ENCODE results near the gene CDK18. TPM values are rescaled to one million over a fixed set of nuclear protein-coding genes. Genes with fewer than 3 reads are reported as not detected.
"Not testable (repeated sequence)": the region's sequence is repeated elsewhere in the genome, so short reads cannot be mapped to it uniquely, and the experiment has no call there.

CDK18 gene
- total RNA-seq, 1 donor from 2014 or later, result 0.18 TPM

DNA sequence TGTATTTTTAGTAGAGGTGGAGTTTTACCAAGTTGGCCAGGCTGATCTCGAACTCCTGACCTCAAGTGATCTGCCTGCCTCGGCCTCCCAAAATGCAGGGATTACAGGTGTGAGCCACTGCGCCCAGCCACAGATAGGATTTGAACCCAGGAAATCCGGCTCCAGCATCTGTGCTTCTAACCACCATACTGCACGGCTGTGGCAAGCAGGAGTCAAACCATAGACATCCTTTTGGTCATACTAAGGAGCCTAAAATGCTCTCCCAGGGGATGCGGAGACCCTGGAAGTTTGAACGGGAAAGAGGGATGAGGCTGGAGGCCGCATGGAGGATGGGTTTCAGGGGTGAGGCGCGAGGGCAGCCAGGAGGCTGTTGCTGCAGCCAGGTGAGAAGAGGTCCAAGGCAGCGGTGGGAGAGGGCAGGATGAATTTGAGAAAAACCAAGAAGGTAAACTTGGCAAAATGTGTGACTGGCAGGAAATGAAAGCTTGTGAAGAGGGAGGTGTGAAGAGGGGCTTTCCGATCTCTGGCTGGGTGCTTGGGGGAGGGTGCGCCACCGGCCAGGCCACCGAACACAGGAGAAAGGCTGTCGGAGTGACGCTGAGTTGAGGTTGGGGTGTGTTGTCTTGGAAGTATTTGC lies 24.0 kb upstream of the CDK18 start:
- no peak for DNase-seq (ENCODE audit: extremely low read depth, low read depth, low spot score)

DNA sequence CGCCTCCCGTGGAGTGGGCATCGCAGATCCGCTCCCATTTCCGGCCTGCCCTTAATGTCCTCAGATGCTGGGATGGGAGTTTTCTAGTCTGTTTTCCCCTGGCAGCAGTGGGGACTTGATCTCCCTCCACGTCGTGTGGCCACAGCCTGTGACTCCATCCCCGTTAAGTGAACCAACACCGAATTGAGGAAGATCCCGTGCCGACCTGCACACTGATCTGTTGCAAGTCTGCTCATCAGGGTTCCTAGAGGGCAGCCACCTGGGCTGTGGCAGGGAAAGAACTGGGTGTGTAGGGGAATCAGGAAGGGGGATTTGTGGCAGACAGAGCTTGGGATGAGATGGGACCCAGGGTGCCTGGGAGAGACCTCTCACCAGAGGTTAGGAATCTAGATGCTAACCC lies 23.3 kb upstream of the CDK18 start:
- DNase-seq (ENCODE audit: extremely low read depth, low read depth, low spot score), result no peak

DNA sequence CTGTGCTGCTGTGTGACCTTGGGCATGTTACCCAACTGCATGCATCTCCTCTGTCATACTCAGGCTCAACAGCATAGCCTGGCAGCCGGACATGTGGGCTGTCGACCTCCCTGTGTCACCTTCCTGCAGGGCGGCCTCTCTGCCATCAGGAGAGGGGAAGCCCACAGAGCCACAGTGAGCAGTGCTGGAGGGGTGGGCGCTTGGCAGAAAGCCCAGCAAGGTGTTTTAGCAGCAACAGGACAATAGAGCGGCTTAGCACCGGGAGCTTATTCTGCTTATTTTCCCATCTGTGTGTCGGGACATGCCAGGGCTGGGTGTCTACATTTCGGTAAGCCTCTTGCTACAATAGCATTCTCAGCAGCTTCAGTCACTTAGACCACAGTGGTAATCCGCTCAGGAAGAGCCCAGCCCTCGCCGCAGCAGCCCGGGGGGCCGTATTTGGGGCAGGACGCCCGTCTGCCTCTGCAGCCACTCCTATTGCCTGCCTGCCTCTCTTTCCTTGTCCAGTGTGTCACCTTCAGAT lies 22.8 kb upstream of the CDK18 start:
- DNase-seq (ENCODE audit: extremely low read depth, low read depth, low spot score), result no peak

DNA sequence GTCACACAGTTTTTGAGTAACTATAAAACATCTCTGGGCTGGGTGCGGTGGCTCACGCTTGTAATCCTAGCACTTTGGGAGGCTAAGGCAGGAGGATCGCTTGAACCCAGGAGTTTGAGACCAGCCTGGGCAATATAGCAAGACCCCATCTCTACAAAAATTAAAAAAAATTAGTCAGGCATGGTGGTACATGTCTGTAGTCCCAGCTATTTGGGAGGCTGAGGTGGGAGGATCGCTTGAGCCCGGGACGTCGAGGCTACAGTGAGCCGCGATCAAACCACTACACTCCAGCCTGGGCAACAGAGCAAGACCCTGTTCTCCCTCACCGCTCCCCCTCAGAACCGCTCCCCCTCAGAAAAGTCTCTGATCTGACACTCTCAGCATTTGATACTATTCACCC lies 21.9 kb upstream of the CDK18 start:
- DNase-seq (ENCODE audit: extremely low read depth, low read depth, low spot score), result not testable (repeated sequence)

DNA sequence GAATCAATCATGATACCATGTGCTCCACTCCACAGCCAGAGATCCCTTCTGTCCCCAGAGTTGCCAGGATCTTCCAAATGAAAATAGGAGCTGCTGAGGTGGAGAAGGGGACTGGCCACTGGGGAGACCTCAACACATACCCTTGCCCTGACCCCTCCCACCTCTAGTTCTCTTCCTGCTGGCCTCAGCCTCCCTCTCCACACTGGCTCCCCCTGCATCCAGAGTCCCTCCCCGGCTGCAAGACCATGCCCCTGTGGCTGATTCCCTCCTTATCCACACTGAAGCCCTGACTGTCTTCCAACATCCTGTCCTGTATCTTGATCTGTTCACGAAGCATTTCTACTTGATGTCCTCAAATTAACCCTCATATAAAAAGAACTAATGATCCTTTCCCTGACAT lies 21.1 kb upstream of the CDK18 start:
- DNase-seq (ENCODE audit: extremely low read depth, low read depth, low spot score), result no peak

DNA sequence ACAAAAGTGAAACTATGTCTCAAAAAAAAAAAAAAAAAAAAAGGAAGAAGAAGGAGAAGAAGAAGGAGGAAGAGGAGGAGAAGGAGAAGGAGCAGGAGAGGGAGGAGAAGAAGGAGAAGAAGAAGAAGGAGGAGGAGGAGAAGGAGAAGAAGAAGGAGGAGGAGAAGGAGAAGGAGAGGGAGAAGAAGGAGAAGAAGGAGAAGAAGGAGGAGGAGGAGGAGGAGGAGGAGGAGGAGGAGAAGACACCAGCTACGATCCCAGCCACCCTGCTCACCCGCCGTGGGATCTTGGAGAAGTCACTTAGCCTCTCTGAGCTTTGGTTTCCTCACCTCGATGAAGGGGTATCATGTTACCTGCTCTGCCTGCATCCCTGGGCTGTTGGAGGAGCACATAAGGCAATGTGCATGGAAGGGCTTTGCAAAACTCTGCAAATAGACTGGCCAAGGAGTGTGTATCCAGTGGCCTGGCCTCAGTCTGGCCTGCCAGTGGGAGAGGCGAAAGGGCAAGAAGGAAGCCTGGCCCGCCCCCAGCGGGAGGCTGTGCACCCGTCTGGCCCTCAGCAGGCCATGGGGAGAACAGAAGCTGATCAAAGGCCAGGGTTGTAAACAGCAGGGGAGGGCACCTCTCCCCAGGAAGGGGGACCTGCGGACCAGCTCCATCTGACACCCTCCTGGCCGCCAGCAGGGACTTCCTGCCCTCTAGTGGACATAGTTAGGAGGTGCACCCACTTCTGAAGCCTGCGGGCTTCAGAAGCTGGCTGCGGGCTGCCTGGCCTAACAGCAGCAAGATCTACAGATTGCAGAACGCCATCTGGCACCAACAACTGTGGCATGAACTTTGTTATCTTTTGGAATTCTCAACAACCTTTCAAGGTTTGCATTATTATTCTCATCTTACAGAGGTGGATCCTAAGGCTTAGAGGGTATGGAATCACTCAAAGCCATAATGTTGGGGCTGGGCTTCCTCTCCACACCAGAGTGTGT lies 19.2 kb upstream of the CDK18 start:
- DNase-seq (ENCODE audit: extremely low read depth, low read depth, low spot score), result peak; percentile 12

DNA sequence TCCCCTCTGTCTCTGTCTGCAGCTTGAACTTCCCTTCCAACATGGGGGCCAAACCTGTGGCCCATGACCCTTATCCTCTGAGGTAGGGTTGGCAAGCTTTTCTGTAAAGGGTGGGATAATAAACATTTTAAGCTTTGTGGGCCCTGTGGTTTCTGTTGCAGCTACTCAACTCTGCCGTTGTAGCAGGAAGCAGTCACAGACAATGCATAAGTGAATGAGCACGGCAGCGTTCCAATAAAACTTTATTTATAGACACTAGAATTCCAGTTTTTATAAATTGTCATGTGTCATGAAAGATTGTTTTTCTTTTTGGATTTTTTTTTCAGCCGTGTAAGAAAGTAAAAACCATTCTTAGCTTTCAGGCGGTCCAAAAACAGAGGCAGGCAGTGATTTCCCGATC lies 18.2 kb upstream of the CDK18 start:
- no peak for DNase-seq (ENCODE audit: extremely low read depth, low read depth, low spot score)

DNA sequence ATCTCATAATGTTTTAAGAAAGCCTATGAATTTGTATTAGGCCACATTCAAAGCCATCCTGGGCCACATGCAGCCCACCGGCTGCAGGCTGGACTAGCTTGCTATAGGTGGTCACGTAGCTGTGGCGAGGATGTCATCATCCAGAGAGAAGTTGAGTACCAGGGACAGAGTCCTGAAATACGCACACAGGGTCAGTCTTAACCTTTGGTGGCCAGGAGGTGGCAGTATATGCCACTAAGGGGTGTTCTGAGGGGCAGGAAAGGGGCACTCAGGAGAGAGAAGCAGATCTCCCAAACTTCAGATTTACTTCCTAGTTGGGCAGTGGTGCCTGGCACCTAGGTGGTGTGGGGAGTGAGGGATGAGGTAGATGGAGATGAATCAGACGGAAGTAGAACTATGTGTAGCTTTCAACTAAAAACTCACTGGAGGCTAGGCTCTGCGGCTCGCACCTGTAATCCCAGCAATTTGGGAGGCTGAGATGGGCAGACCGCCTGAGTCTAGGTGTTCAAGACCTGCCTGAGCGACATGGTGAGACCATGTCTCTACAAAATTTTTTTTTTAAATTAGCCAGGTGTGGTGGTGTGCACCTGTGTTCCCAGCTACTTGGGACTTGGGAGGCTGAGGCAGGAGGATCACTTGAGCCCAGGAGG lies 16.3 kb upstream of the CDK18 start:
- DNase-seq (ENCODE audit: extremely low read depth, low read depth, low spot score), result peak; percentile 16

DNA sequence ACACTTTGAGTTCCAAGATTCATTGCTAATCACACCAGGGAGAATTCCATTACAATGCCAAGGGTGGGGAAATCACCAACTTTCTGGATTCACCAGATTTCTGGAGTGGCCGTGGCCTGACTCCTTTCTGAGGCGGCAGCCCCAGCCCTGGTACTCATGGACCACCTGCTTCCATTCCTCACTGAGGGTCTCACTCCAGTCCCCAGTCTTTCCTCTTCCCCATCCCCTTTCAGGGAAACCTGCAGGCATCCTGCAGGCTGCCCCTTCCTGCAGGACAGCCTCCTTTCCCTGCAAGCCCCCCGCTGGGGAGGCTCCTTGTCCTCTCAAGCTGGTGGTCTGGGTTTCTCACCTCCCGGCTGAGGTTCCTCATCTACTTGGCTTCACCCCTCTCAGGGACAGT lies 12.7 kb upstream of the CDK18 start:
- DNase-seq (ENCODE audit: extremely low read depth, low read depth, low spot score), result no peak

DNA sequence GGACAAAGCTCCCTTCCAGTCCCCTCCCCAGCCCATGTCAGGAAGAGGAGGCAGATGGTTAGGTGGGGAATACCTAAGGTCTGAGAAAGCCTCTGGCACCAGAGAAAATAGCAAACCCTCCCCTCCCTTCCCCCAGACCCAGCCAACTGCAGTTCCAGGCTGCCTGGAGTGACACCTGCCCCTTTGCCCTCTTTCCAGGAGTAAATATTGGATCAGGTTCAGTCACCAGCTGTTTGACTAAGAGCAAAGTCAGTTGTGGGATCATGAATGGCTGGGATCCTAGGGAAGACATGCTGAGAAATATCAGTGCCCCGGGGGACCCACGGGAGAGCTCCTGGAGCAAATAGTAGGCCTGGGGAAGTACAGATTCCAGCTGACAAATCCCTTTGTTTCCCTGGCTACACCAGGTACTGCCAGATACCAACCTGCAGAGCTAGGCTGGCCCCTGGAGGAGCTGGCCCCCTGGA lies 12.2 kb upstream of the CDK18 start:
- DNase-seq (ENCODE audit: extremely low read depth, low read depth, low spot score), result no peak

DNA sequence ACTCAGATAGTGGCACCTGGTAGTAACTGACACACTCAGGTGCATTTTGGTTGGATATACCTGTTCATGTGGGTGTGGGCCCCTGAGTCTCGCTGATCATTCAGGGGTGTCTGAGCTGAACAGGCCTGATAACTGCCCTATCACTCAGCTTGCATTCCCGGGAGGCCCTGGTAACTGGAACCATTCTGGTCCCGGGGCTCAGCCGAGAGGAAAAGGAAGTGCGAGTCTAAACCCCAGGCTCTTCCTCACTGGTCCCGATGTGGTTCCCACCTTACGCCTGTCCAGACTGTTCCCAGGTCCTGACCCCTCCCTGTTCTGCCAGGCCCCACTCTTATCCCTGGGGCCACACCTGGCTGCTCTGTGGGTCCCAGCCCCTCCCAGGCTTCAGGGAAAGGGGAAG lies 11.7 kb upstream of the CDK18 start:
- no peak for DNase-seq (ENCODE audit: extremely low read depth, low read depth, low spot score)

DNA sequence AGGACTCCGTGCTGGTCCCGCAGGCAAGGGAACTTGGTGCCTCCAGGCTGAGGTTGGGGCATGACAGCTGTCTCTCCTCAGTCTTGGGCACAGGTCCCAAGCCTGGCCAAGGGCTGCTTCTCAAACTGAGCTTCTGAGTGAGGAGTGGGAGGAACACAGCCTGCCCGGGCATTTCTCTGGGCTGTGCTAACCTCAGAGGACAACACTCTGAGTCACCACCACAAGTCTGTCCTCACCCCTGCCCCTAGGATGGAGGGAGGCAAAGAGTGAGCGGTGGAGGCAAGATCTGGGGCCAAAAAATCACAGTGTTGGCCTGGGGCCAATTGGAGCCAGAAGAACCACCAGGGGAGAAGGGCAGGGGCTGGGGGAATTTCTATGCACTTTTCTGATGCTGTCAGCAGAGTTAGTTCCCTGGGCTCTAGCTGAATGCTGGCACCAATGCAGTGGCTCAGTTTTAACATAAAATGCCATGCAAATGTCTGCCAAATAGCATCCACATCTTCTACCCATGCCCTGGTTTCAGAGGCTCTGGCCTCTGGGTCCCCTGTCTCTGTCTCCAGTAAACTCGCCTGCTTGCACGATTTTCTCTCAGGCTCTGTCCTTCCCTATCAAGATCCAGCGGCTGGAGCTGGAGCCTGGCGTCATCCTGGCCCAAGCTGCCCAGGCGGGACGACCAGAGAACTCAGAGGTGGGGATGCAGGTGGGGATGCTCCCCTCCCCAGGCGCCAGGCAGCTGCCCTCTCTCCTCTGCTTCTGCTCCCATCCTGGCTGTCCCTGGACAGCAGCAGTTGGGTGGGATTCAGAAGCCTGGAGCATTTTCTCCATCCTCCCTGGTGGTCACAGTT lies 11.0 kb upstream of the CDK18 start:
- no peak for DNase-seq (ENCODE audit: extremely low read depth, low read depth, low spot score)

DNA sequence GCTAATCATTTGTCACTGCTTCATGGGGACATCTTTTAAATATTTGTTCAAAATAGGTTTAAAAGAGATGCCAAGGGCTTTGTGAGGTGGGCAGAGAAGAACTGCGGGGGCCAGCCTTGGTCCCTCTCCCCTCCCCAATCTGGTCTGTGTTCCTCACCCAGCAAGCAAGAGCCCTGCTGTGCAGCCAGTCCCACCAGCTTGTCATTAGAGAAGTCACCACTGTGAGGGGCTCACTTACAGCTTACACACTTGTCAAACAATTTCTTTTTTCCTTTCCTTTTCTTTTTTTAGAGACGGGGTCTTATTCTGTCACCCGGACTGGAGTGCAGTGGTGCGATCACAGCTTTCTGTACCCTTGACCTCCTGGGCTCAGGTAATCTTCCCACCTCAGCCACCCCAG lies 10.4 kb upstream of the CDK18 start:
- DNase-seq (ENCODE audit: extremely low read depth, low read depth, low spot score), result no peak

DNA sequence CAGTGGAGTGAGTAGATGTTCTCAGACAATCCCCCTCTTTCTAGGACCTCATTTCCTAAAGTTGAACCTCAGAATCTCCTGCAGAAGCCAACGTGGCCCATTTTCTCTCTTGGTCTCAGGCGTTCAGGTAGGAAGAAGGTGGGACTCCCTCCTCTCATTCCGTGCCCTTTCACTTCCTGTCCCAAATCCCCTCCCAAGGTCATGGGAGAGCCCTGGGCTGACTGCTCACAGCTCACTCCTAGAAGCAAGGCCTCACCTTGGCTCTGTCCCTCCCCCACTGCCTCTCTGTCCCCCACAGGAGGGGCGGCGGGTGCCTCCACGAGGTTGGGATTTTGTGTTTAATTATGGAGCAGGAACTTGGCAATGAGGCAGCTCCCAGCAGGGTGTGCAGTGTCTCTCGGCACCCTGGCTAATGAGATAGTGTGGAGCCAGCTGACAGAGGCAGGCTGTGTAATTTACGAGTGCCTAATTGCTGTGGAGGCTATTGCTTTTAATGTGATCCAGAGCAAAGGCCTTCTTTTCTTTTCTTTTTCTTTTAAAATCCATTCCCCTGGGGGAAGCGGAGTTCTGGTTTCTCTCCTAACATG lies 9.1 kb upstream of the CDK18 start:
- DNase-seq (ENCODE audit: extremely low read depth, low read depth, low spot score), result no peak

DNA sequence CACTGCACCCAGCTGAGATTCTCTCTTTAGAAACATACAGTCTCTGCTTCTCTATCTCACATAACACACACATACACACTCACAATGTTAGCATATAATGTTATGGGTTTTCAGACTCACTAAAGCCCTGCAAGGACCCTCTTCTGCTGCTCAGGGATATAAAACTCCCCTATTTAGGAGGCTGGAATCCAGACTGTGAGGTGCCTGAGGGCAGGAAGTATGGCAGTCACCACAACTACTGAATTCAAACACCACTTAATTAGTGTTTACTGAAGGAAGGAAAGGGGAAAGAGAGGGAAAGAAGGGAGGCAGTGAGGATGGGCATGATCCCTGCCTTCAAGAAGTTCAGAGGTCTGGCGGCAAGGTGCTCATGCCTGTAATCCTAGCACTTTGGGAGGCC lies 7.8 kb upstream of the CDK18 start:
- no peak for DNase-seq (ENCODE audit: extremely low read depth, low read depth, low spot score)

DNA sequence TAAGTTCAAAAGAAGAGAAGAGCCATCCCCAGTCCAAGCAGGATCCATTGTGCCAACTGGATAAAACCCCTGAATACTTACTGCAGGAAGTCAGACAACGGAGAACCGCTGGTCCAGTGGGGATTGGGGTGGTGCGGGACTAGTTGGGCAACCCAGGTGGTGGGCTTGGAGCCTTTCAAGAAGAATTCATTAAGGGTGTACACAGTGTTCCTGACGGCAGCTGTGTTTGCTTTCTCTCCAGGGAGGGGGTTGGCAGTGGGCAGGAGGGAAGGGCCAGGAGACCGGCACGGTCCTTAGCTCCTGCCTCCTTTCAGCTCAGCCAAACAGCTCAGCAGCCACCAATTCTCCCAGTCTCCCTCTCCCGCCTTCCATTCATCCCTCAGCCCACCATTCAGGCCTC lies 7.1 kb upstream of the CDK18 start:
- no peak for DNase-seq (ENCODE audit: extremely low read depth, low read depth, low spot score)

DNA sequence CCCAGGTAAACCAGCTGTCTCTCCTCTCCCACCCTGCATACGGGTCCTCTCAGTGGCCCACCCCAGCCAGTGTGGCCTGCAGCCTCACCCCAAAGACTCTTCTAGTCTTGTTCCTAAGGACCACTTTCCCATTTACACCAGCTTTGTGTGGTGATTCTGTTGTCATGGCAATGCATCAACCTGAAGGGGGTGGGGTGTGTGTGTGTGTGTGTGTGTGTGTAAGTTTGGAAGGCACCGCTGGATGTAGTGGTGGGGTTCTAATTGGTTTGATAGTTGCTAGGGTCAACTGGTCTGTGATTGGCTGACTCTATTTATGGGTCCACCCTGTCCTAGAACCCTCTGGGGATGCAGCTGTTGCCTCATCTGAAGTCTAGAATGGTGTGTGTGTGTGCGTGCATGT lies 4.7 kb upstream of the CDK18 start:
- no peak for DNase-seq (ENCODE audit: extremely low read depth, low read depth, low spot score)

DNA sequence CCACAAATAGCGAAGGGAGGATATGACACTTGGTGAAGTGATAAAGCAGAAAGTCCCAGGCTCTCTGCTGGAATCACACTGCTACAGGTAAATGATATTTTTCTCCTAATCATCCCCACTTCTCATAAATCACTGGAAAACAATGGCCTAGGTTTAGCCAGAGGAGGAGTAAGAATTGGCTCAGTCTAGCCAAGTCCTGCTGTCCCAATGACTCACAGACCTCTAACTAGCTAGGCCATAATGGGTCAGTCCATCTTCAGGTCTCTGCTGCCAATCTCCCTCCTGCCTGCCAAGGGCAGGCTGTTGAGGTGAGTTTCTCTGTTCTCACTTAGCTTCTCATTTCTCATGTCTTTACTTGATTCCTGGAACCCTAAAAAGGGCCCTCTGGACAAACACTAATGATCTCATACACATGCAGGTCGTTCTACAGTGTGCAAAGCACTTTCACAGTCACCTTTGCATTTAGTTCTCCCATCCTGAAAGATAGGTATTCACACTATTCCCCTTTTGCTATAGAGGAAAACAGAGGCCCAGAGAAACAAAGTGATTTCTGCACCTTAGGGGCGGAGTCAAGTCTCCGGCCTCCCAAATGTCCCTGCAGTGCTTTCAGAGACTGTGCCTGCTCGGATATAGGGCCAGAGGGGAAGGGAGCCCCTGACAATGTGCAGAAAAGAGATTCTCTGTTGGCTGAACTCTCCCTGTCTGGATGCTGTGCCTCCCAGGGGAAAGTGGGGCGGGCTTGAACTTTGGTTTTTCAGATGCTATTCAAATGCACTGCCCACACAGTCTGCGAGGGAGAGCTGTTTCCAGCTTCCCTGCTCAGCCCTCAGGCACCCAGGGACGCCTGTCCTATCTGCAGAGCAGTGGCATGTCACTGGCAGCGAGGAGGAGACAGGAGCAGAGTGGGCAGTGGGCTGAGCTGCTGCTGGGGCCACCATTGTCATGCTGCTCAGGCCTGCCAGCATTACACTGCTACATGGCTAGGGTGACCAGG lies 3.9 kb upstream of the CDK18 start:
- no peak for DNase-seq (ENCODE audit: extremely low read depth, low read depth, low spot score)
